ENCODE data around the gene LGALS16.

LGALS16 gene

GRCh38 chr19:39679056-39679790 is 23.5 kb downstream of the LGALS16 start:
- no peak for DNase-seq

- no peak for DNase-seq
Measured at GRCh38 chr19:39679791-39680168, 24.1 kb downstream of the LGALS16 start.

- DNase-seq = no peak
Measured at GRCh38 chr19:39680593-39680992, 24.9 kb downstream of the LGALS16 start.

GRCh38 chr19:39681416-39681815 is 25.7 kb downstream of the LGALS16 start:
- no peak for DNase-seq

- DNase-seq = no peak
Measured at GRCh38 chr19:39684267-39684666, 28.6 kb downstream of the LGALS16 start.

GRCh38 chr19:39686739-39687138 is 31.0 kb downstream of the LGALS16 start:
- no peak for DNase-seq

GRCh38 chr19:39688637-39689036 is 32.9 kb downstream of the LGALS16 start:
- DNase-seq = peak; percentile 11

- DNase-seq = no peak
Measured at GRCh38 chr19:39692166-39692565, 36.5 kb downstream of the LGALS16 start.

GRCh38 chr19:39692822-39693221 is 37.1 kb downstream of the LGALS16 start:
- no peak for DNase-seq

GRCh38 chr19:39695759-39696158 is 40.0 kb downstream of the LGALS16 start:
- DNase-seq = no peak

- no peak for DNase-seq
Measured at GRCh38 chr19:39696387-39696786, 40.7 kb downstream of the LGALS16 start.

GRCh38 chr19:39698535-39698934 is 42.8 kb downstream of the LGALS16 start:
- DNase-seq = no peak

- DNase-seq = no peak
Measured at GRCh38 chr19:39701291-39701690, 45.6 kb downstream of the LGALS16 start.

- DNase-seq = no peak
Measured at GRCh38 chr19:39704181-39705044, 48.7 kb downstream of the LGALS16 start, which contains the start of gene LGALS14. Gene LGALS14 (plus strand): TSS chr19:39704481. CDS start chr19:39704529, 48 bp downstream.

GRCh38 chr19:39705578-39706188 is 50.0 kb downstream of the LGALS16 start:
- DNase-seq = peak; percentile 3

- no peak for DNase-seq
Measured at GRCh38 chr19:39708594-39708993, 52.9 kb downstream of the LGALS16 start.

- DNase-seq = no peak
Measured at GRCh38 chr19:39709026-39709872, 53.5 kb downstream of the LGALS16 start.
